AG08395 (cell line): ENCODE measurements around the gene HHIPL1.
"Not testable (repeated sequence)": the region's sequence is repeated elsewhere in the genome, so short reads cannot be mapped to it uniquely, and the experiment has no call there.

Experiments used
- DNase-seq: peaks from one replicate; pipeline ENCODE4 v3.0.0; 2012; ENCODE audit warnings: mixed read lengths, low spot score

Gene HHIPL1

GRCh38 chr14:99660794-99661193 lies 15.9 kb downstream of the HHIPL1 start:
- no peak for DNase-seq

- not testable (repeated sequence) for DNase-seq
These were observed 16.3 kb downstream of the HHIPL1 start for GRCh38 chr14:99661206-99661605.

GRCh38 chr14:99662846-99663245 lies 17.9 kb downstream of the HHIPL1 start:
- DNase-seq = no peak

- DNase-seq = no peak
These were observed 18.6 kb downstream of the HHIPL1 start for GRCh38 chr14:99663386-99664057.

- DNase-seq = no peak
These were observed 19.4 kb downstream of the HHIPL1 start for GRCh38 chr14:99664058-99664936.

- DNase-seq = no peak
These were observed 20.0 kb downstream of the HHIPL1 start for GRCh38 chr14:99664937-99665273.

- DNase-seq = no peak
These were observed 21.6 kb downstream of the HHIPL1 start for GRCh38 chr14:99666533-99666932.

- DNase-seq = no peak
These were observed 22.1 kb downstream of the HHIPL1 start for GRCh38 chr14:99667045-99667444.

GRCh38 chr14:99667821-99668220 lies 22.9 kb downstream of the HHIPL1 start:
- no peak for DNase-seq

- no peak for DNase-seq
These were observed 23.7 kb downstream of the HHIPL1 start for GRCh38 chr14:99668307-99669295.

GRCh38 chr14:99670361-99671234 lies 25.7 kb downstream of the HHIPL1 start:
- no peak for DNase-seq

GRCh38 chr14:99671235-99672224 lies 26.6 kb downstream of the HHIPL1 start:
- DNase-seq = no peak

- DNase-seq = no peak
These were observed 27.8 kb downstream of the HHIPL1 start for GRCh38 chr14:99672506-99673304.

GRCh38 chr14:99673305-99674063 lies 28.6 kb downstream of the HHIPL1 start:
- DNase-seq = no peak

GRCh38 chr14:99674064-99674650 lies 29.2 kb downstream of the HHIPL1 start:
- DNase-seq = no peak

- no peak for DNase-seq
These were observed 29.9 kb downstream of the HHIPL1 start for GRCh38 chr14:99674776-99675381.

- no peak for DNase-seq
These were observed 30.5 kb downstream of the HHIPL1 start for GRCh38 chr14:99675382-99675835.
